ENCODE measurements around the gene SLC51B. TPM values are rescaled to one million over a fixed set of nuclear protein-coding genes. Genes with fewer than 3 reads are reported as not detected.

Gene SLC51B
- total RNA-seq, 1 experiment from 2014 or later = not detected

GRCh38 chr15:65006876-65007275 lies 38.3 kb upstream of the SLC51B start:
- Histone ChIP-seq H4K20me1 (ENCODE audit: insufficient read depth) (no peaks in the 10 kb centered on the region), H3K36me3 (ENCODE audit: control insufficient read depth in 1 of 2, insufficient read depth in 2 of 2, low read length in 2 of 2) (peaks cover 6 to 7% of the 10 kb centered on the region in 2 experiments; a peak in 3 of 4 replicates), H3K9me3 (ENCODE audit: control insufficient read depth in 1 of 2, insufficient read depth in 1 of 2, low read depth in 1 of 2, low read length in 2 of 2) (no peaks in the 10 kb centered on the region), H3K9me2 (ENCODE audit: insufficient read depth) (no peaks in the 10 kb centered on the region), H3K9ac (ENCODE audit: low read length) (no peak overlapping the region), H3K79me2 (ENCODE audit: insufficient read depth, low read length) (no peaks in the 10 kb centered on the region), H3K4me2 (ENCODE audit: low read length) (no peak overlapping the region), H3K4me1 (ENCODE audit: control insufficient read depth in 1 of 2, insufficient read depth in 2 of 2, low read length in 2 of 2) (no peaks in the 10 kb centered on the region), H3K27me3 (ENCODE audit: insufficient read depth, low read length) (no peaks in the 10 kb centered on the region), H2AFZ (ENCODE audit: low read depth, low read length, poor library complexity, severe bottlenecking) (no peak overlapping the region), H3K4me3 (replicated peaks in 1 of 2; ENCODE audit: low read depth in 1 of 2, low read length in 2 of 2) (no peak overlapping the region), H3K27ac (ENCODE audit: low read depth, low read length) (no peak overlapping the region)
- ChIA-PET POLR2A (no interaction called here), RAD21 (ENCODE audit: low non-redundant PET in 1 of 2, low total read pairs in 2 of 2, uncharacterized antibody in 2 of 2, unreplicated experiment in 2 of 2) (no interaction called here), CTCF (no interaction called here)
- intact Hi-C loops (cut with micrococcal nuclease) = no loop called here
- DNase-seq (ENCODE audit: low read depth, low spot score) (no peak), ATAC-seq (no peak)
- TF ChIP-seq CBX3 (IDR thresholded peaks at IDR 0.05; ENCODE audit: low read depth) = no peak
- TF ChIP-seq ATF3 (IDR thresholded peaks at IDR 0.05) = no peak
- no peak for TF ChIP-seq SIN3A (IDR thresholded peaks at IDR 0.05; ENCODE audit: low read depth)
- no peak for TF ChIP-seq SP1 (IDR thresholded peaks at IDR 0.05; ENCODE audit: low read depth)
- TF ChIP-seq YY1 (IDR thresholded peaks at IDR 0.05; ENCODE audit: extremely low read depth, insufficient replicate concordance, low read depth, low read length) = no peak
- TF ChIP-seq ZFX (IDR thresholded peaks at IDR 0.05) = no peak
- no peak for TF ChIP-seq EGR1 (IDR thresholded peaks at IDR 0.05; ENCODE audit: low read depth)
- no peak for TF ChIP-seq CEBPB (IDR thresholded peaks at IDR 0.05; ENCODE audit: low read depth)
- TF ChIP-seq EZH2 (IDR thresholded peaks at IDR 0.05) = no peak
- TF ChIP-seq POLR2AphosphoS5 (IDR thresholded peaks at IDR 0.05; ENCODE audit: low read depth, low read length) = no peak
- TF ChIP-seq ELF1 (IDR thresholded peaks at IDR 0.05; ENCODE audit: borderline replicate concordance, low read depth) = no peak
- no peak for TF ChIP-seq SRF (IDR thresholded peaks at IDR 0.05; ENCODE audit: low read depth)
- TF ChIP-seq, protein P1, sequence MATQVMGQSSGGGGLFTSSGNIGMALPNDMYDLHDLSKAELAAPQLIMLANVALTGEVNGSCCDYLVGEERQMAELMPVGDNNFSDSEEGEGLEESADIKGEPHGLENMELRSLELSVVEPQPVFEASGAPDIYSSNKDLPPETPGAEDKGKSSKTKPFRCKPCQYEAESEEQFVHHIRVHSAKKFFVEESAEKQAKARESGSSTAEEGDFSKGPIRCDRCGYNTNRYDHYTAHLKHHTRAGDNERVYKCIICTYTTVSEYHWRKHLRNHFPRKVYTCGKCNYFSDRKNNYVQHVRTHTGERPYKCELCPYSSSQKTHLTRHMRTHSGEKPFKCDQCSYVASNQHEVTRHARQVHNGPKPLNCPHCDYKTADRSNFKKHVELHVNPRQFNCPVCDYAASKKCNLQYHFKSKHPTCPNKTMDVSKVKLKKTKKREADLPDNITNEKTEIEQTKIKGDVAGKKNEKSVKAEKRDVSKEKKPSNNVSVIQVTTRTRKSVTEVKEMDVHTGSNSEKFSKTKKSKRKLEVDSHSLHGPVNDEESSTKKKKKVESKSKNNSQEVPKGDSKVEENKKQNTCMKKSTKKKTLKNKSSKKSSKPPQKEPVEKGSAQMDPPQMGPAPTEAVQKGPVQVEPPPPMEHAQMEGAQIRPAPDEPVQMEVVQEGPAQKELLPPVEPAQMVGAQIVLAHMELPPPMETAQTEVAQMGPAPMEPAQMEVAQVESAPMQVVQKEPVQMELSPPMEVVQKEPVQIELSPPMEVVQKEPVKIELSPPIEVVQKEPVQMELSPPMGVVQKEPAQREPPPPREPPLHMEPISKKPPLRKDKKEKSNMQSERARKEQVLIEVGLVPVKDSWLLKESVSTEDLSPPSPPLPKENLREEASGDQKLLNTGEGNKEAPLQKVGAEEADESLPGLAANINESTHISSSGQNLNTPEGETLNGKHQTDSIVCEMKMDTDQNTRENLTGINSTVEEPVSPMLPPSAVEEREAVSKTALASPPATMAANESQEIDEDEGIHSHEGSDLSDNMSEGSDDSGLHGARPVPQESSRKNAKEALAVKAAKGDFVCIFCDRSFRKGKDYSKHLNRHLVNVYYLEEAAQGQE (IDR thresholded peaks at IDR 0.05; ENCODE audit: low read depth) = no peak
- no peak for TF ChIP-seq TCF7L2 (IDR thresholded peaks at IDR 0.05; ENCODE audit: borderline replicate concordance, extremely low read depth, insufficient read depth, insufficient read length)
- TF ChIP-seq RAD21 (IDR thresholded peaks at IDR 0.05; ENCODE audit: low read depth) = no peak
- TF ChIP-seq JUND (IDR thresholded peaks at IDR 0.05) = no peak
- no peak for TF ChIP-seq ZBTB33 (IDR thresholded peaks at IDR 0.05; ENCODE audit: extremely low read depth, insufficient replicate concordance, low read length)
- TF ChIP-seq MAX (IDR thresholded peaks at IDR 0.05) = no peak
- TF ChIP-seq FOSL1 (IDR thresholded peaks at IDR 0.05; ENCODE audit: low read depth) = no peak
- no peak for TF ChIP-seq EZH2phosphoT487 (IDR thresholded peaks at IDR 0.05; ENCODE audit: borderline replicate concordance)
- BruUV-seq (replicated peaks) = no TSS peak

Measured in HCT116 (cell line).